ENCODE results near the gene KCTD7. TPM values are rescaled to one million over a fixed set of nuclear protein-coding genes. Genes with fewer than 3 reads are reported as not detected.

KCTD7 gene
- total and polyA plus RNA-seq, 2 of the 13 experiments (the other 11 are each of a cell fraction or from before 2014, with no cell fraction given) = 7.3 to 13.5 TPM

GRCh38 chr7:66653719-66654274 is 25.1 kb downstream of the KCTD7 start (continued):
- peak; percentile 44; the same call in 1 of the 2 replicates for TF ChIP-seq AKNA (CRISPR knock-in tag; IDR thresholded peaks at IDR 0.05; ENCODE audit: borderline replicate concordance)
- 0 out of 2 replicates have a peak, but pooled peaks have one; percentile 9 for TF ChIP-seq TGIF2 (CRISPR knock-in tag; IDR thresholded peaks at IDR 0.05)
- TF ChIP-seq WIZ (CRISPR knock-in tag; IDR thresholded peaks at IDR 0.05) = 0 out of 2 replicates have a peak, but pooled peaks have one; percentile 42
- peak; percentile 81; the same call in 1 of the 2 replicates for TF ChIP-seq ZFP90 (CRISPR knock-in tag; IDR thresholded peaks at IDR 0.05; ENCODE audit: borderline replicate concordance)
- peak; percentile 12 for TF ChIP-seq MED8 (CRISPR knock-in tag; IDR thresholded peaks at IDR 0.05; ENCODE audit: insufficient replicate concordance)
- 0 out of 2 replicates have a peak, but pooled peaks have one; percentile 7 for TF ChIP-seq CAMTA2 (CRISPR knock-in tag; IDR thresholded peaks at IDR 0.05; ENCODE audit: borderline replicate concordance)

Measured in HepG2 (cell line).